Epidermal melanocyte (primary cell): ENCODE results near the gene CLEC2A.

Experiments used
- DNase-seq: peaks from one replicate; pipeline ENCODE4 v3.0.0; 2011; ENCODE audit warnings: low spot score; ENCODE audit not compliant: insufficient read length

The CLEC2A gene

DNA sequence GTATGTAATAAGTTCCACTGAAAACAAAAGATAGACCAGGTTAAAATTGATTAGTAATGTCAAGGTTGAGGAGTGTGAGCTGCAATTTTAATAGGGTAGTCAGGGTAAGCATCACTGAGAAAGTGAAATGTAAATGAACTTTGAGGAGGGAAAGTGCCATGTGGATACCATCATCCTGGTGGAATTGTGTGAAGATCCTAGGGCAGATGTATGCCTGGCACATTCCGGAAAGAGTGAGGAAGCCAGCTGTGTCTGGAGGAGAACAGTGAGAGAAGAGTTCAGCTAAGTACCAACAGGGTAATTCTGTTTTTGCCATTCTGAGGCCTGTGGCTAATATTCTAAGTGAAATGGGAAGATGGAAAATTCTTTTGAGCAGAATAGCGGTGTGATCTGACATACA, 2.9 kb upstream of the CLEC2A start:
- no peak for DNase-seq

DNA sequence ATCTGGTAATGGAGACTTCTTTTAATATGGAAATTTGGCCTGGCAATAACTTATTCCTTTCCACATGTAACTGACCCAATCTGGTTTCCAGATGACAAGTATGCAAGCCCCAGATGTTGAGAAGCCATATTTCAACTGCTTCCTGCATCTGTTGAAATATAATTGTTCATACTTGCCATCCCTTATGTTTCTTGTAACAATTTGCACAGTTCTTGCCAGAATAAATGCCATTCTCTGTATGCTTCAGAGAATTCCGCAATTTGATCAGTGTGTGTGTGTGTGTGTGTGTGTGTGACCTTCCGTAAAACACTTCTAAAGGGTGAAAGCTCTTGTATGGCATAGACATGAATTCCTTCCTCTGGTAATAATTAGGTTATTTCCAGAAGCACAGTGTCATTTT, 1.8 kb upstream of the CLEC2A start:
- no peak for DNase-seq

GRCh38 chr12:9931245-9931644, 925 bp downstream of the CLEC2A start:
- no peak for DNase-seq

DNA sequence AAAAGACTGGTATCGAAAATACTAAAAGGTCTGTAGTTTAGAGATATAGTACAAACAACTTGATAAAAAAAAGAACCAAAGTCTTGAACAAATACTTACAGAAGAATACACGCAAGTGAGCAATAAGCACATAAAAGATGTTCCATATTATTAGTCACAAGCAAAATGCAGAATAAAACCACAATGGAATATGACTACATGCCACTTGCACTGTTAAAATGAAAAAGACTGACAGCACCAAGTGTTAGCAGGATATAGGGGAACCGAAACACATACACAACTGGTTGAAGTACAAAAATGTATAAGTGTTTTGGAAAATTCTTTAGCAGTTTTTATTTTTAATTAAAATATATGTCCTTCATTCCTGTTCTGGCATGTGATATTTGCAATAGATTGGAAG, 3.6 kb downstream of the CLEC2A start:
- DNase-seq: no peak

DNA sequence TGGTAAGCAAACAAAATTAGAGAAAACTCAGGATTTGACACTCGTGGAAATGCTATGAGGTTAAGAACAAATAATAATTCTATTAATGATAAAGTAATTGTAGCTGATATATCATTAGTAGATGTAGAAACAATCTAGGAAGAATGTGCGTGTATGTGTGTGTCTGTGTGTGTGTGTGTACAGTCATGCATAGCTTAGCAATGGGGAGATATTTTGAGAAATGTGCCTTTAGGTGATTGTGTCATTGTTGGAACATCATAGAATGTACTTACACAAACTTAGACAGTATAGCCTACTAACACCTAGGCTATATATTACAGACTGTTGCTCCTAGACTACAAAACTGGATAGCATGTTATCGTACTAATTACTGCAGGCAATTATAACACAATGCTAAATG, 5.3 kb downstream of the CLEC2A start:
- no peak for DNase-seq

GRCh38 chr12:9925705-9926393, 6.3 kb downstream of the CLEC2A start:
- no peak for DNase-seq

DNA sequence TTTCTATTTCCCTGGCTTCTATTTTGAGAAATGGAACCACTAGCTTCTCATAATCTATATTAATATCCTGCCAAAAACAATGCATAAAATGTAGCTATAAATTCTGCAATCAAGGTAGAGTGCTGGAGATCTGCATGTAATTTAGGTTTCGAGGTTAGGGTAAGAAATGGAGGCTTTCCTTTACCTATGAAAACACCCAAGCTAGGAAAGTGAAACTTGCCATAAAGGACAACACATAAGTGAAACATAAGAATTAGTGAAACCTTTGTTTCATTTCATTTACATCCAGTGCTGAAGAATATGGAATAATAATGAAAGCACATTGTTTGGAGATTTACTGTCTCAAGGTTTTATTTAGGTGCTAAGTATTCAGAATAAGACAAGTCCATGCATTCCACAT, 9.7 kb downstream of the CLEC2A start:
- DNase-seq: no peak

GRCh38 chr12:9920451-9920850, 11.7 kb downstream of the CLEC2A start:
- no peak for DNase-seq

- DNase-seq: no peak
Observed at GRCh38 chr12:9919443-9919842, 12.7 kb downstream of the CLEC2A start.

DNA sequence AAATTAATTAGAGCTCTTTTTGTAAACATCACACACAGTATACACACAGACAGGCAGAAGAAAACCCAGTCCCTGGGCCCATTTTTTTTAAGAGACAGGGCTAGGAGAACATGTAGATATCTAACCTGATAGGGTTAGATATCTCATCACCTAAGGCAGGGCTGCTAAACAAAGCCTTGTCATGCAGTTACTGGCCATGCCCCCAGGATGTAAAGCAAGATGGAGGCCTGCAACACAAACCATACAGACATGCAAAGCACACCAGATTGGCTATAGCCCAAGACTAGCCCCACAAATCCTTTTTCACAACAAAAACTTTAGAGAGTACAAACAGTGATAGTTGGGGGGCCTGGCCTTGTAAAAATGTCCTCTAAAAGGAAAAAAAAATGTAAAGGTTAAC, 20.5 kb downstream of the CLEC2A start:
- no peak for DNase-seq

DNA sequence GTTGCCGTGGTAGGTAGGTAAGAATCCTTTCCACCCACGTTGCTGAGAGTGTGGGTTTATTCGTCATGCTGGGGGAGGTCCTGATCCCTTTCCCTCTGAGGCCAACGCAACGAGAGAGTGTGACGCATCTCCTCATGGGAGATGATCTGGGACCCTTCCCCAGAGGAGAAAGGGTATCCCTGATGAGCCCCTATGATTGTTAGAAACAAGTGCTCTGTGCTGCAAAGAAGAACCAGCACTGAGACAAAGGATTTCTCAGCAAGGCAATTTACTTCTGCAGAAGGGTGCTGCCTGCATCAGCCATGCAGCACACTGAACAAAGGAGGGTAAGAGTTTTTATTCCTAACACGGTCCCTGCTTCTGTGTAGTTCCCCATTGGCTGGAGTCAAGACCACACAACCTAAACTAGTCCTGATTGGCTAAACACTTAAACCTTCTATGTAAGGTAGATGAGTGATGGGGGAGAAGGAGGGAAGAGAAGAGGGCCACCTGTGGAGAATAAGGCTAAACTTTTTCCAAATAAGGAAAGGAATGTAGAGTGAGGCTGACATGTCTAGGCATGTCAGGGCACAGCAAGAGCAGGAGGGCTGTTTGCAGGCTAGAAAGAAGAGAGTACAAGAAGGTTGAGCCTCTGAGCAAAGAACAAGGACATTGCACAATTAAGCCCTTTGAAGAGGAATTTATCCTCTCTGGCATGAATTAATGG, 21.3 kb downstream of the CLEC2A start:
- no peak for DNase-seq

- no peak for DNase-seq
Observed at GRCh38 chr12:9909724-9910123, 22.4 kb downstream of the CLEC2A start.

- no peak for DNase-seq
Observed at GRCh38 chr12:9908350-9908749, 23.8 kb downstream of the CLEC2A start.

DNA sequence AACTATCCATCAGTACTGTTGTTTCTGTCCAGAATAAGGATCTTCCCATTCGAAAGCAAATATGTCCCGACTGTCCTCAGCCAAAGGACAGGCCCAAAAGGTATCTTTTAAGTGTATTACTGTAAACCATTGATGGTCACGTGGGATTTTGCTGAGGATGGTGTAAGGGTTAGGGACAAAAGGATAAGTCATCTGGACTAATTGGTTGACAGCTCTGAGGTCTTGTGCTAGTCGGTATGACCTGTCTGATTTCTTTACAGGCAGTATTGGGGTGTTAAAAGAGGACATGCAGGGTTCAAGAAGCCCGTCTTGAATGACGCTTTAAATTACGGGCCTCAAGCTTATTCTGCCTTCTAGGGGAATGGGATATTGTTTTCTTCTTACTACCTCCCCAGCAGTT, 24.4 kb downstream of the CLEC2A start:
- no peak for DNase-seq

GRCh38 chr12:9906873-9907272, 25.3 kb downstream of the CLEC2A start:
- no peak for DNase-seq

- DNase-seq: no peak
Observed at GRCh38 chr12:9902539-9903228, 29.5 kb downstream of the CLEC2A start.

- DNase-seq: no peak
Observed at GRCh38 chr12:9900930-9901329, 31.2 kb downstream of the CLEC2A start.

GRCh38 chr12:9899209-9899608, 33.0 kb downstream of the CLEC2A start:
- DNase-seq: no peak

DNA sequence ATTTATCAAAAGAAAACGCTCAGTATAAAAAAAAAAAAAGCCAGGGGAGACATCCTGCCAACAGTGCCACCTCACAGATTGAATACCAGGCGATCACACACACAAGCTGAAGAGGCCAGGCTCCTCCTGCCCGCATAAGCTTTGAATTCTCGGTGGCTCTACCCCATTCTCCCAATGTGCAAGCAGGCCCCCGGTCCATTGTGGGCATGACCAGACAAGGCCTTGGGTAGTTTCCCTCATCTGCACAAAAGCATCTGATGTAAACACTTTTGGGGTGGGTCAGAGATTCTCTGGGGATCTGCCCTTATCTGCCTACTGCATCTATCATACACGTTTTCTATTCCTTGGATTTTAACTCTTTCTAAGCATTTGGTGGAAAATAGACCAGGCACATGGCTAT, 34.6 kb downstream of the CLEC2A start:
- DNase-seq: no peak

DNA sequence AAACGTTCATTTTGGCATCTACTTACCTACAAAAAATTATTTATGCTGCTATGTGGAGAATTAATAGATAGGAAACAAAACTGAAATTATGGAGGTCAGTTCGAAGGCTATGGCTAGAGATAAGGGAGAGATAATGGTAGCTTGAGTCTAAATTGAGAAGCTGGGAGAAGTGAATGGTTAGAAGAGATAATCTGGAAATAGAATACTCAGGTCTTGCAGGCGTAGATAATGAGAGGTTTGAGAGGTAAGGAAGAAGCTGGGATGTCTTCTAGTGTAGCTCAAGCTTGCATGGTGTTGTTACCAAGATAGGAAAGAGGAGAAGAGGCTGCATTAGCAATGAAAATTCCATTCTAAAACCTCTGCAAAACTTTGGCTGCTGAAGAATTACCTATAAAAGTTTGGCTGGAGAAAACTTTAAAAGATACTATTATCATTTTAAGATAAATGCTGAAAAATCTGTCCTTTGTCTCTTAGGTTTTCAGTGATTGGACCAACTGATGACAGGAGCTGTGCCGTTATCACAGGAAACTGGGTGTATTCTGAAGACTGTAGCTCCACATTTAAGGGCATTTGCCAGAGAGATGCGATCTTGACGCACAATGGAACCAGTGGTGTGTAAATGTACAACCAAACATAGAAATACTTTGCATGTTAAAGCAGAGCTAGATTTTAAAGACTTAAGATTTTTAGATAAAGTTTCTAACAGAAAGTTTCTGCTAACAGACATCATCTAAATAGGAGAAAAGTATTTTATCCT, 36.8 kb downstream of the CLEC2A start:
- no peak for DNase-seq

GRCh38 chr12:9888665-9889273, 43.4 kb downstream of the CLEC2A start:
- no peak for DNase-seq

DNA sequence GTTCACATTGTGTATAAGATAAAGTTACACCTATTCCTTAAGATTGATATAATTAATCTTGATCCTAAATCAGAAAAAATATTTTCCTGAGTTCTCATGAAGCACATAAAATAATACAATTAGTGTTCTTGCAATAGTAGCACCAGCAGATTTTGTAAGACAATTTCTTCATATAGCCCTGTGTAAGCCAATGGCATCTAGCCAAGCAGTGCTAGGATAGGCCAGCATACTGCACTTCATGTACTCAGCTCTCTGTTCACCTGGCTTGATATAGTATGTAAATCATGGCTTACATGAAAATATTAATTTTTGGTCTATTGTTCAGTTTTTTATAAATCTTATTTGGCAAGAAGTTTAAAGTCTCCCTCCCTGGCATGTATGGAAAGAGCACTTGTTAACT, 49.0 kb downstream of the CLEC2A start:
- DNase-seq: no peak
